ENCODE results near the gene RAPGEF1.

- TF ChIP-seq POLR2A (IDR thresholded peaks at IDR 0.05; ENCODE audit: low read length), result no peak
- no peak for TF ChIP-seq GATA1 (IDR thresholded peaks at IDR 0.05; ENCODE audit: low read depth, low read length)
These were observed at the start of gene RAPGEF1 for GRCh38 chr9:131739959-131740648.
